Keratinocyte (primary cell): Measurements from ENCODE around the gene FAM8A1. TPM values are rescaled to one million over a fixed set of nuclear protein-coding genes. Genes with fewer than 3 reads are reported as not detected.

ENCODE experiments used
- DNase-seq: peaks from one replicate; pipeline ENCODE4 v3.0.0-alpha.2; 2011; ENCODE audit warnings: low read depth, missing footprints, low spot score
- FAIRE-seq: peaks from 2 replicates; lab custom pipeline; 2011; peaks lifted over from hg19 to GRCh38; lab: Jason Lieb, UNC
- H2AFZ ChIP-seq: 2 replicates; pipeline ENCODE4 v1.6.0; 2012; ENCODE audit warnings: low read length, control low read depth, inconsistent platforms; ENCODE audit not compliant: control insufficient read depth
- H3K27ac ChIP-seq: 2 replicates; pipeline ENCODE4 v1.5.1; 2011; ENCODE audit warnings: low read length; ENCODE audit not compliant: control insufficient read depth, insufficient read depth
- H3K27me3 ChIP-seq: 3 replicates; pipeline ENCODE4 v1.6.0; 2011; ENCODE audit warnings: low read length; ENCODE audit not compliant: control insufficient read depth, insufficient read depth; ENCODE audit errors: extremely low read depth
- H3K36me3 ChIP-seq, 2 experiments: 2 replicates in 1 of 2; 3 replicates in 1 of 2; pipeline ENCODE4 v1.5.1; 2011; ENCODE audit warnings: low read length in 2 of 2, mild to moderate bottlenecking in 1 of 2; ENCODE audit not compliant: control insufficient read depth in 2 of 2, insufficient read depth in 2 of 2; ENCODE audit errors: extremely low read depth in 1 of 2
- H3K4me1 ChIP-seq: 3 replicates; pipeline ENCODE4 v1.5.1; 2011; ENCODE audit warnings: low read length; ENCODE audit not compliant: control insufficient read depth, insufficient read depth; ENCODE audit errors: extremely low read depth
- H3K4me2 ChIP-seq: 3 replicates; pipeline ENCODE4 v1.6.0; 2011; ENCODE audit warnings: low read depth, low read length; ENCODE audit not compliant: control insufficient read depth, insufficient read depth; ENCODE audit errors: extremely low read depth
- H3K4me3 ChIP-seq, 3 experiments: fragments of 200-600 bp in 1 of 3; sonication (generic) in 1 of 3; 2 replicates in 2 of 3; 3 replicates in 1 of 3; pipeline ENCODE4 v1.5.1; 2011 to 2016; ENCODE audit warnings: low read length in 3 of 3, mild to moderate bottlenecking in 3 of 3, control low read depth in 2 of 3, inconsistent platforms in 1 of 3, low read depth in 1 of 3, mixed read lengths in 1 of 3, mixed run types in 1 of 3, moderate library complexity in 1 of 3; ENCODE audit not compliant: control insufficient read depth in 2 of 3, insufficient read depth in 2 of 3; ENCODE audit errors: extremely low read depth in 1 of 3
- H3K79me2 ChIP-seq: 2 replicates; pipeline ENCODE4 v1.6.0; 2012; ENCODE audit warnings: low read length; ENCODE audit not compliant: control insufficient read depth, insufficient read depth
- H3K9ac ChIP-seq: 3 replicates; pipeline ENCODE4 v1.6.0; 2011; ENCODE audit warnings: low read length; ENCODE audit not compliant: control insufficient read depth, insufficient read depth; ENCODE audit errors: extremely low read depth
- H3K9me1 ChIP-seq: 3 replicates; pipeline ENCODE4 v1.6.0; 2011; ENCODE audit warnings: low read length; ENCODE audit not compliant: control insufficient read depth, insufficient read depth; ENCODE audit errors: extremely low read depth
- H3K9me3 ChIP-seq: 2 replicates; pipeline ENCODE4 v1.5.1; 2012; ENCODE audit warnings: low read depth, low read length; ENCODE audit not compliant: control insufficient read depth
- H4K20me1 ChIP-seq: 3 replicates; pipeline ENCODE4 v1.6.0; 2011; ENCODE audit warnings: low read length; ENCODE audit not compliant: control insufficient read depth, insufficient read depth; ENCODE audit errors: extremely low read depth
- EZH2 ChIP-seq: IDR thresholded peaks from one replicate; pipeline ENCODE4 v1.6.1; 2012; ENCODE audit warnings: inconsistent platforms, mild to moderate bottlenecking, low read length, moderate library complexity
- dilution Hi-C: fragments of 300-500 bp; cut with MboI; formaldehyde crosslinking; loops from one replicate; pipeline ENCODE4 v1.7.0; 2020; ENCODE audit warnings: low sequenced_read_pairs; ENCODE audit not compliant: extremely low pct_ligation_motif_present
- polyA plus RNA-seq, 5 experiments: library from polyadenylated mRNA; depleted of rRNA in 3 of 5; stranded (reverse) in 3 of 5; stranded (forward) in 1 of 5; unstranded in 1 of 5; fragments of >200 nt; gene quantifications; 1 replicate in 1 of 5; 2 replicates in 3 of 5; 3 replicates in 1 of 5; pipeline versions ENCODE4 v1.2.1 to v1.2.3, GENCODE V29; 2011 to 2012; ENCODE audit warnings: missing spikeins in 2 of 5, low read depth in 1 of 5, low replicate concordance in 1 of 5
- TF ChIP-seq, protein P1 (sequence below), 3 experiments: IDR thresholded peaks in 1 of 3; conservative IDR thresholded peaks in 1 of 3; optimal IDR thresholded peaks in 1 of 3; 2 replicates in 2 of 3; 3 replicates in 1 of 3; pipeline versions ENCODE3 to v1.5.1; 2011; ENCODE audit warnings: low read length in 3 of 3, mild to moderate bottlenecking in 3 of 3, moderate library complexity in 2 of 3, control low read depth in 1 of 3, inconsistent platforms in 1 of 3; ENCODE audit not compliant: insufficient read depth in 2 of 3; ENCODE audit errors: extremely low read depth in 1 of 3

The FAM8A1 gene
- polyA plus RNA-seq, 1 donor (not counting 4 experiments of a cell fraction or from before 2014, with no cell fraction given) = 9.1 TPM

DNA sequence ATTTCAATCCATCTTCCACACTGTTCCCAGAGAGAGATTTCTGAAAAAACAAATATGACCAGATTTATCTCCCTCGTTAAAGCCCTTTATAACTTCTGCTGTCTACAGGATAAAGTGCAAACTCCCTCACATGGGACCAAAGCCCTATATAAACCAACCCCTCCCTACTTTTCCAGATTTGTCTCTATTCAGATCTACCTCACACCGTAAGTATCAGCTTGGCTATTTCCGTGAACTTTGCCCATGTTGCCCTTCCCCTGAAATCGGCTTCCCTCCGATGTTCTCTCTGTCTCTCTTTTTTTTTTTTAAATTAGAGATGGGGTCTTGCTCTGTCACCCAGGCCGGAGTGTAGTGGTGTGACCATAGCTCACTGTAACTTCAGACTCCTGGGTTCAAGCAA is 12.1 kb upstream of the FAM8A1 start:
- no peaks in the 10 kb centered on the region for H3K9me1 ChIP-seq
- H3K79me2 ChIP-seq = no peaks in the 10 kb centered on the region

DNA sequence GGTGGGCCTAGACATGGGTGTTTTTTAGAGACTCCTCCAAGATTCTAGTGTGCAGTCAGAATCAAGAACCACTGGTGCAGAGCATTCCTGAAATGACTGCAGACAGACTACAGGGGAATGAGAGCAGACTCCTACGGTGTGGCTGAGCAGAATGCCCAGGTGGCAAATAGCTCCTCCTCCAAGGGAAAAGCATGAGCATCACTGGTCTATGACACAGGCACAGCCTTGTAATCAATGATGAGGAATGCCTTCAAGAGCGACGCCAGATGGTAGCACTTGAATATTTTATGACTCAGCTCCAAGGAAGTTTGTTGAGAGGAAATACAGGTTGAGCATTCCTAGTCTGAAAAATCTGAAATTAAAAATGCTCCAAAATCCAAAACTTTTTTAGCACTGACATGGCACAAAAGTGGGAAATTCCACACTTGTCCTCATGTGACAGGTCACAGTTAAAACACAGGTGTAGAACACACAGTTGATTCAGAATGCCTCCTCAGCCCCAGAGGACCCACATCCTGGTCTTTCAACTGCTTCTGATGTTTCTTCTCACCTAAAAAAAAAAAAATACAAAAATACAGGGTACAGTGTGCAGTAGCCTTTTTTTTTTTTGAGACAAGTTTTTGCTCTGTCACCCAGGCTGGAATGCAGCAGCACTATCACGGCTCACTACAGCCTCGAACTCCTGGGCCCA is 10.6 kb upstream of the FAM8A1 start:
- FAIRE-seq = peak; percentile 93
- H2AFZ ChIP-seq = no peak overlapping the region
- H3K4me2 ChIP-seq = peak overlapping the region; percentile 1

More for the DNA sequence above, 12.1 kb upstream of the FAM8A1 start:
- Histone ChIP-seq H3K27ac (no peak overlapping the region), H3K27me3 (no peaks in the 10 kb centered on the region), H3K4me1 (peaks cover 13% of the 10 kb centered on the region), H4K20me1 (no peaks in the 10 kb centered on the region), H3K9ac (no peak overlapping the region), H3K4me2 (no peak overlapping the region), H3K36me3 (no peaks in the 10 kb centered on the region), H3K9me3 (no peaks in the 10 kb centered on the region), H2AFZ (no peak overlapping the region), H3K4me3 (no peak overlapping the region)
- dilution Hi-C loops = loop anchor here (25.0 kb wide), 1 partner anchor 426 kb away; no protein-coding TSS in a partner anchor
- no peak for FAIRE-seq
- TF ChIP-seq, protein P1, sequence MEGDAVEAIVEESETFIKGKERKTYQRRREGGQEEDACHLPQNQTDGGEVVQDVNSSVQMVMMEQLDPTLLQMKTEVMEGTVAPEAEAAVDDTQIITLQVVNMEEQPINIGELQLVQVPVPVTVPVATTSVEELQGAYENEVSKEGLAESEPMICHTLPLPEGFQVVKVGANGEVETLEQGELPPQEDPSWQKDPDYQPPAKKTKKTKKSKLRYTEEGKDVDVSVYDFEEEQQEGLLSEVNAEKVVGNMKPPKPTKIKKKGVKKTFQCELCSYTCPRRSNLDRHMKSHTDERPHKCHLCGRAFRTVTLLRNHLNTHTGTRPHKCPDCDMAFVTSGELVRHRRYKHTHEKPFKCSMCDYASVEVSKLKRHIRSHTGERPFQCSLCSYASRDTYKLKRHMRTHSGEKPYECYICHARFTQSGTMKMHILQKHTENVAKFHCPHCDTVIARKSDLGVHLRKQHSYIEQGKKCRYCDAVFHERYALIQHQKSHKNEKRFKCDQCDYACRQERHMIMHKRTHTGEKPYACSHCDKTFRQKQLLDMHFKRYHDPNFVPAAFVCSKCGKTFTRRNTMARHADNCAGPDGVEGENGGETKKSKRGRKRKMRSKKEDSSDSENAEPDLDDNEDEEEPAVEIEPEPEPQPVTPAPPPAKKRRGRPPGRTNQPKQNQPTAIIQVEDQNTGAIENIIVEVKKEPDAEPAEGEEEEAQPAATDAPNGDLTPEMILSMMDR (optimal IDR thresholded peaks at IDR 0.05 in 1 of 3, IDR thresholded peaks at IDR 0.05 in 1 of 3, conservative IDR thresholded peaks at IDR 0.05 in 1 of 3; ENCODE audit: extremely low read depth in 1 of 3, insufficient read depth in 2 of 3, low read length in 3 of 3) = no peak
- no peak for TF ChIP-seq EZH2
- no peak for DNase-seq

More for the DNA sequence above, 10.6 kb upstream of the FAM8A1 start:
- H3K4me3 ChIP-seq = no peak overlapping the region
- no peaks in the 10 kb centered on the region for H3K9me1 ChIP-seq
- H4K20me1 ChIP-seq = no peaks in the 10 kb centered on the region
- dilution Hi-C loops = loop anchor here (25.0 kb wide), 1 partner anchor 427 kb away; no protein-coding TSS in a partner anchor
- no peak for TF ChIP-seq EZH2
- TF ChIP-seq, protein P1 (optimal IDR thresholded peaks at IDR 0.05 in 1 of 3, IDR thresholded peaks at IDR 0.05 in 1 of 3, conservative IDR thresholded peaks at IDR 0.05 in 1 of 3; ENCODE audit: extremely low read depth in 1 of 3, insufficient read depth in 2 of 3, low read length in 3 of 3) = peak in 2 of 3 experiments; percentile 36 to 57
- no peaks in the 10 kb centered on the region for H3K36me3 ChIP-seq
- H3K4me1 ChIP-seq = peaks cover 13% of the 10 kb centered on the region
- DNase-seq = peak; percentile 78
- peak overlapping the region; percentile 24 for H3K27ac ChIP-seq
- H3K79me2 ChIP-seq = no peaks in the 10 kb centered on the region
- H3K27me3 ChIP-seq = no peaks in the 10 kb centered on the region
- H3K9ac ChIP-seq = no peak overlapping the region
- H3K9me3 ChIP-seq = no peaks in the 10 kb centered on the region
